Measurements from ENCODE around the gene PGRMC2.
A peak's percentile ranks its signal among the peaks of the same experiment; 100 is the strongest.
"Not testable (repeated sequence)": the region's sequence is repeated elsewhere in the genome, so short reads cannot be mapped to it uniquely, and the experiment has no call there.

PGRMC2 gene

DNA sequence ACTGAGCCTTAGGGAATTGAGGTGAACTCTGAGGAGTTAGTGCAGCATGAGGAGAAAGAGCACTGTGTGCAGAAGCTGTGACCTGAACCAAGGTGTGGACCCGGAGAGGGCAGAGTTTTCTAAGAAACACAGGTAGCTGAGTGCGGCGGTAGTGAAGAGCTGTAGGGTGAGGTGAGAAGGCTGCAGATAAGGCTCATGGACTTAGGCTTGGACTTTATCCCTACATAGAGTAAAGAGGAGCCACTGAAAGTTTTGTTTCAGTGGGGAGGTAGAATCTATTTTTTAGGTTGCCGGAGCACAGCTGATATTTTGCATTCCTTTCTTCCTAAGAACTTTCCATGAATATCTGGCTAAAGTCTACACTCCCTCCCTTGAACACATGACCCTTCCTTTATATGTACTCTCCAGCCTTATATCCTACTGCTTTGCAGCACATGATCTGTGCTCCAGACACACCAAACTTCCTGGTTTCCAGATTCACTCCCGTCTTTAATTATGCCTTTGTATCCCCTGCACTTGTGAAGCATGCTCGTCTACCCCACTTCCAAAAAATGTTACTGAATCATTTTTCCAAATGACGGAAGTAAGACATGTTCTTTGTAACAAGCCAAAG is 10.6 kb upstream of the PGRMC2 start:
- DNase-seq: no peak

DNA sequence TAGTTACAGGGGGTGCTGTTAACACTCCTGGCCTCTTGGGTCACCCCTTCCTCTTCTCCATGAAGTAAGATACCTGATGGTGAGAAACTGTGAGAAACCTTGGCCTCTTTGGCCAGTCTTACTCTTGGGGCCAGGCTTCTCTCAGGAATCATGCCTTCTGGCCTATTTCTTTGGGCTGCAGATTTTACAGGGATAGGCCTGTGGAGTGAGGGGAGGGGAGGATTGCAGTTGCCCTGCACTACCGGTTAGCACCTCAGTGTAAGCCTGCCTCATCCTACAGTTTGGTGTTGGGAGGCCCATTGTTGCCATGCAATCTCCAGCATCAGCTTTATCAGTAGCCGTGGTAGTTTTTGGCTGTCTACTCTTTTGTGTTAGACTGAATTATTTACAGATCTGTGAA is 7.6 kb upstream of the PGRMC2 start:
- DNase-seq: no peak

GRCh38 chr4:128294464-128294863 is 6.9 kb upstream of the PGRMC2 start:
- no peak for DNase-seq

- no peak for DNase-seq
These were observed 4.7 kb upstream of the PGRMC2 start for GRCh38 chr4:128292349-128292748.

DNA sequence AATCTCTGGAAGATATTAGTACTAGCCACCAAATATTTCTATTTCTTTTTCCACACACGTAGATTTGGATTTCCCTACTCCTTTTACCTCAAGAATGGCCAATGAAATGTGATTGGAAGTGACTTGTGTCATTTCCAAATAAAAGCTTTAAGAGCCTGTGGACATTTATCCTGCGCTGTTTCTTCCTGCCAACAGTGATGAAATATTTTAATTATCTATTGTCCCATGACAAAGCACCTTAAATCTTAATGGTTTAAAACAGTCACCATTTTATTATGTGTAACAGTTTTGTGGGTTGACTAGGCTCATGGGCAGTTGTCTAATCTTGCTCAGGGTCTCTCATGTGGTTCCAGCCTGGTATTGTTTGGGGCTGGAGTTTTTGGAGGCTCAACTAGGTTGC is 3.5 kb upstream of the PGRMC2 start:
- no peak for DNase-seq

GRCh38 chr4:128290526-128290925 is 2.9 kb upstream of the PGRMC2 start:
- no peak for DNase-seq

DNA sequence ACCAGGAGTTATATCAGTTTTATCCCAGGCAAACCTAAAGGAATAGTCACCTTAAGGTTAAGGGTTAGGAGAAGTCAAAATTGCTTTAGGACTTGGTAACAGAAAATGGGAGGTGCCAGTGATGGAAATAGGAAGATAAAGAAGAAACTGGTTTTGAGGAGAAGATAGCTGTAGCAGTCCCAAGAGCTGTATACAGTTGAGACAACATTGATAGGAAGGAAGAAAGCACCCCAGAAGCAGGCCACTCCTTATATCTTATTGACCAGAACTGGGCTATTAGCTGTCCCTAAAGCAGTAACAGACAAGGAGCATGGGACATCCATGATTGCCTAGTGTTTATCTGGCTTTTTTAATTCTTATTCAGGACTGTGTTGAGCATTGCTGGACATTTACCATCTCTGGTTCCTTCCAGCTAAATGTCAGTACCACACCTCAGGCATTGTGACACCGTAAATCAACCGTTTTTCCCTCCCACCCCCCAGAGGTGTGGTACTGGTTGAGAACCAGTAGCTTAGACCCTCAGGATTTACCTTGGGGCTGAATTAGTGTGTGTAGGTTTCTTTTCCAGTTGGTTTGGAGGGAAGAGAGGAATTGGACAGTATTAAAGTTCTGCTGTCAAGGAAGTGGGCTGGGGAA is 2.0 kb upstream of the PGRMC2 start:
- DNase-seq: no peak

DNA sequence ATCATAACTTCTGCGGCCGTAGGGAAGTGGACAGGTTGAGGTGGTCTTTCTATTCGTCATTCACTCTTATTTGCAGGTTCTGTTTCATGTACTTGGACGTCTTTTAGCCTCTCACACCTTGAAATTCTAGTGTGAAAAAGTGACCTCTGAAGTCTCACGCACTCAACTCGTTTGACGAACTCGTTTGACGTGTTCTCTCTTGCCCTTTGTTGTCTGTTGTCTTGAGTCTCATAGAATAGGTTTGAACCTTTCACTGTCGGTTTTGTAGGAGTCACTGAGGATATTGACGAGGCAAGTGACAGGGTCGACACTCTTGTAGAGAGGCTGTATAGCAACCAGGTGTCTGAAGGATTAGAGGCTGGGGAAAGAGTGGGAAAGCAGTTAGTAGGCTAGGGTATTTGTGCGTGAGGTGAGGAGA is 1.1 kb upstream of the PGRMC2 start:
- DNase-seq: no peak

DNA sequence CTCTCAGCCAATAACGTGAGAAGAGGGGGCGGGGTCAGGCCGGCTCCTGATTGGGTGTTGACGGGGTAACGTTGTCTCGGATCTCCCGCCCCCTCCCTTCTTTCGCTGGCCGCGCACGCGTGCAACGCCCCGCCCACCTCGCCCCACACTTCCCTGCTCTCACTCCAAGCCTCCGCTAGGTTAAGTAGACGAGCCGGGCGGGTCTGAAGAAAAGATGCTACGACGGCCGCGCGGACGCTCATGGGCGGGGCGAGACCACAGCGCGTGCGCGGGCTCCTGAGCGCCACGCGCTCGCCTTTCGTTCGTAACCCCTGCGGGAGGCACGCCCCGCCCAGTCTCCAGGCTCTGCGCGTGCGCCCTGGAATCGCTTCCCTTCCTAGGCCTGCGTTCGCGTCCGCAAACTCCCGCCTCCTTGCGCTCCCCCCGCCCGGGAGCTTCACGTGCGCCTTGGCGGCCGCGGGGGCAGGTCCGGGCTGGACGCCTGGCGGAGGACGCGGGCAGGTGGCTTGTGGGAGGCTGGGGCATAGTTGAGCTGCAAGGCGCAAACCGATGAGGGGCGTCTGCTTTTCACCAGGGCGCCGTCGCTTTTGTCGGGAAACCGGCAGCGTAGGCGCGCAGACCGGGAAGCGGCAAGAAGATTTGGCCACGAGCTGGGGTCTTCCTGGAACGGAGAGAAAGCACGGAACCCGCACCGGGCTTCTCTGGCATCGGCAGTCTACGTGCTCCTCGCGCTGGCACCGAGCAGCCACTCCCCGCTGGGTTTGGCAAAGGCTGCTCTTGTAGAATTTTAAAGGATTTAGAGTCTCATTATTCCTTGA is 467 bp upstream of the PGRMC2 start:
- DNase-seq: peak; percentile 100

GRCh38 chr4:128286474-128287058 is 1.0 kb downstream of the PGRMC2 start:
- DNase-seq: peak; percentile 34

- no peak for DNase-seq
These were observed 2.3 kb downstream of the PGRMC2 start for GRCh38 chr4:128285085-128285997.

DNA sequence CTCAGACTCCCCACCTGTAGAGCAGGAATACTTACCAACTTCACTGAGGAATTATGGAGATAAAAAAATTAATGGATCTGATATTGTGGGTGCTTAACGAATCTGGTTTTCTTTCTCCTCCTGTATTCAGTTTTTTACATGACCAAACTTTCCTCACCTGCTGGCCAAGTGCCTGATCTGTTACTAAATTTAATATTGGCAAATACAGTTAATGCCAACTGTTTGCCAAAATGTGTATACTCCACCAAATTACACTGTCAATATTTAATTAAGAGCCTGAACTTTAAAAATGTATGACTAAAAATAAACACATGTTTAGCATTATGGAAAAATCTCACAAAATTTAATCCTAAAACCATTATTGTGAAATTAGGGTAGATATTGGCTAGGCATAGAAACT is 3.3 kb downstream of the PGRMC2 start:
- DNase-seq: no peak

GRCh38 chr4:128283071-128283470 is 4.5 kb downstream of the PGRMC2 start:
- no peak for DNase-seq

DNA sequence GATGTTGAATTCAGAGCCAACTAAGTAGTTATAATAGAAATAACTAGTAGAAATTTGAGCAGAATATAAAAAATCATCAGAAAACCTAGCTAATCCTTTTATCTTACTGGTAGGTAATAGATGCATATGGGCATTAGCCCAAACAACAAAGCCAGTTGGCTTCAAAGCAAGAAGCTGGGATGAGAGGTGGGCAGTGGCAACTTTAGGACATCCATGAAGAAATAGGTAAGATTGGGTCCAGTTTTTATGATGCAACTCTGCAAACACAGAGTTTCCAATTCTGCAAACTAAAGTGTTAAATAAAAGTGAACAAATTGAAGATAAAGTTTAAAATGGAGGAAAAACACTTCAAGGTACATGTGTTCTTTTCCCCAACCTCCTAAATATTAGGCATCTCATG is 5.1 kb downstream of the PGRMC2 start:
- DNase-seq: no peak

- no peak for DNase-seq
These were observed 6.3 kb downstream of the PGRMC2 start for GRCh38 chr4:128281354-128281753.

DNA sequence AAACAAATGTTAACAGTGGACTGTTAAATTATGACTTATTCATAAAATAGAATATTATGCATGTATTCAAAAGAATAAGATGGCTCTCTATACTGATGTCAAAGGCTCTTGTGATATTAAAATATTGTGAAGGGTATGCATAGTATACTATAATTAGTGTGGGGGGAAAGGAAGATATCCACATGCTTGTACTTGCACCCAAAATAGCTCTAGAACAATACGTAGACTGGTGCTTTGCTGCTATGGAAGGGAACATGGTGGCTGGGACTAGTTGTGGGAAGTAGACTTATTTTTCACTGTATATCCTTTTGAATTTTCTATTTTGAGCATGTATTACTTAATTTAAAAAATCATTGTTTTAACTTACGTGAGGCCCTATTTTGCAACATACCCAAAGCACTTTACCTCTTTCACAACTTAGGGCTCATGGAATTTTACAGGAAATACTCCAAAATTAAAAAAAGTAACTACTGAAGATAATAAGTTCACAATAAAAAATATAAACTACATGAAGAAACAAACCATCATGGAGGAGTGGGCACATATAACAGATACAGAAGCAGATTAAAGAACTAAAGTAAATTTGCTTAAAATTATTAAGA is 7.9 kb downstream of the PGRMC2 start:
- no peak for DNase-seq

- no peak for DNase-seq
These were observed 9.8 kb downstream of the PGRMC2 start for GRCh38 chr4:128277856-128278255.

DNA sequence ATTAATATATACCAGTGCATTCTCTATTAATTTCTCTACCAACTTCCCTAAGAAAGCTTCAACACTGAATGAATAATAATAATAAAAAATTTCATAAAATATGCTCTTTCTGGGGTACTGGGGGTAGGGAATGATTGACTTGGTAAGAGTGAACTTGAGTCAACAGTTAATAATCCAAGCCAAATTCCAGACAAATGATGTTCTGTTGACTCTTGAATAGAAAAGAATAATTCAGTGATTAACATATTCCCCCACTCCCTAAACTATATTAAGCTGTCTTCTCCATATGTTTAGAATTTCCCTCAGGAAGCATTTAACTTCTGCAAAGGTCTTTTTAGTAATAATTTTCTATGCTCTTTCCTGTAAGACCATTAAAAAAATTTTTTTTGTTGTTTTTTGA is 12.3 kb downstream of the PGRMC2 start:
- DNase-seq: no peak

DNA sequence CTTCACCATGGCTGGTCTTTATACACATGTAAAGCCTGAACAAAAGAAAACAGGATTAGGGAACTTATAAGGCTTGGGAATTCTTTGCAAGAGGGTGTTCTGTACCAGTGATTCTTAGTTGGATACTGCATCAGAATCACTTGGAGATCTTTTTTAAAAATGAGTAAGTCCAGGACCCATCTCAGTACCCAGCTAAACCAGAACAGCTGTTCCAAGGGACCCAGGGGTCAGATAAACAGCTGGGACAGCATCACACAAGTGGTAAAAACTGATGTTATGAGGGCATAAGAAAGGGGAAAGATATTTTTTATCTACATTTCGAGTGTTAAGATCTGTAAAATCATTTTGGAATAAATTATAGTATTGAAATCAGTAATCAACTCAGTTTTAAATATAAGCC is 16.1 kb downstream of the PGRMC2 start:
- DNase-seq: no peak

DNA sequence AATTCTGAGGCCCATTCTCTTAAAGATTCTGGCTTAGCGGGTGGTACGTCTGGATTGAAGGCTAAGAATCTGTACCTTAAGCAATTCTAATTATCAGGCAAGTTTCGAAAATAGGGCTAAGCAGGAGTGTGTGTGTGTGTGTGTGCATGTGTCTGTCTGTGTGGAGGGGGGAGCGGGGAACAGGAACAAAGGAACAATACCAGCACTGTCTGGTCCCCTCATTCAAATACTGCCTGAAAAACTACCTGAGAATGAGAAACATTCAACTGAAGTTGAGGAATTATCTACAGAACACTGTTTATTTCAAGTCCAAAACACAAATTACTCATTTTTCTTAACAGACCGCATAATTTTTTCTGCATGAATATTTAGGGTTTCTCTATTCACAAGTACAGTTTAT is 18.6 kb downstream of the PGRMC2 start:
- no peak for DNase-seq

GRCh38 chr4:128267745-128268144 is 19.9 kb downstream of the PGRMC2 start:
- DNase-seq: no peak

- not testable (repeated sequence) for DNase-seq
These were observed 20.4 kb downstream of the PGRMC2 start for GRCh38 chr4:128267171-128267570.

Data from activated naive CD4-positive, alpha-beta T cell treated with anti-CD3 and anti-CD28 coated beads, Interleukin-2, amount 50 U/mL, for 16 hours (primary cell).